Transverse colon (tissue), 4 donors: ENCODE data around the gene PRLH.

Experiments used
- CTCF ChIP-seq, 5 experiments: fragments of 200-600 bp in 3 of 5; fragments of 450-650 bp in 2 of 5; sonication (generic) in 3 of 5; IDR thresholded peaks; 1 replicate in 2 of 5; 2 replicates in 3 of 5; pipeline ENCODE4 v1.5.1; 2016 to 2017; ENCODE audit warnings: antibody characterized with exemption in 5 of 5, inconsistent platforms in 3 of 5, mild to moderate bottlenecking in 2 of 5, moderate library complexity in 1 of 5
- EP300 ChIP-seq: sonication (generic); formaldehyde crosslinking; IDR thresholded peaks from one replicate; pipeline ENCODE4 v1.6.1; 2017; ENCODE audit warnings: antibody characterized with exemption, low read depth
- POLR2A ChIP-seq: fragments of 450-650 bp; IDR thresholded peaks from one replicate; pipeline ENCODE4 v1.6.1; 2016; ENCODE audit warnings: antibody characterized with exemption, mild to moderate bottlenecking, moderate library complexity
- POLR2AphosphoS5 ChIP-seq, 3 donors: sonication (generic); formaldehyde crosslinking; IDR thresholded peaks; one replicate each; pipeline ENCODE4 v1.6.1; 2016; ENCODE audit warnings: antibody characterized with exemption in 3 of 3

- no peak for TF ChIP-seq CTCF (IDR thresholded peaks at IDR 0.05)
- no peak for TF ChIP-seq EP300
- TF ChIP-seq POLR2AphosphoS5 (IDR thresholded peaks at IDR 0.05): no peak
- no peak for TF ChIP-seq POLR2A
These were observed 35.6 kb upstream of the PRLH start for GRCh38 chr2:237530472-237531433.
